Kidney glomerular epithelial cell (primary cell): ENCODE results near the gene ILRUN.
"Not testable (repeated sequence)": the region's sequence is repeated elsewhere in the genome, so short reads cannot be mapped to it uniquely, and the experiment has no call there.

Experiments
- DNase-seq: peaks from one replicate; lab custom pipeline; 2025; lab: John Stamatoyannopoulos, UW

Gene ILRUN

DNA sequence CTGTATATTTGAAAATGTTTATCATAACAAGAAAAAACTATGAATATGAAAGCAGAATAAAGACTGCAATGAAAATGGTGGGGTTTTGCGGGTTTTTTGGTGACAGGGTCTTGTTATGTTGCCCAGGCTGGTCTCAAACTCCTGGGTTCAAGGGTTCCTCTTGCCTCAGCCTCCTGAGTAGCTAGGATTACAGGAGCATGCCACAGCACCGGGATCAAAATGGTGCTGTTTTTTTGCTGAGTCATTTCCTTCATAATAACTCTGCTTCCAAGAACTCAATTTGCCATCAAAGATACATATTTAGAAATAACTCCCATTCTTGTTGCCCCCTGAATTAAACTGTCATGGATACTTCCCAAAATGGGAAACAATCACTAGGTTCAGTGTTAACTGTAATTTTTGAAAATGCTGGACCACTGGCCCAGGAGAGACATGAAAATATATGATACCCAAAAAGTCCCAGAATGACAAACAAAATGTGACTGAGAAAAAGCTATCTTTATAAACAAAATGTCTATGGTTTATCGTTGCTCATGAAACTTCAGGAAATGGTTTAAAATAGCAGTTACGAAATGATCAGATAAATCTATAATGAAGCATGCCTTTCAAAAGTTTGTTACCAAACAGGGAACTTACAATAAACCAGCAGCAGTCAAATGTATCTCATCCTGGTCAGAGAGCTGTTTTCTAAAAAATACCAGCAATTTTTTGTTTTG, 32.2 kb downstream of the ILRUN start:
- DNase-seq = no peak

DNA sequence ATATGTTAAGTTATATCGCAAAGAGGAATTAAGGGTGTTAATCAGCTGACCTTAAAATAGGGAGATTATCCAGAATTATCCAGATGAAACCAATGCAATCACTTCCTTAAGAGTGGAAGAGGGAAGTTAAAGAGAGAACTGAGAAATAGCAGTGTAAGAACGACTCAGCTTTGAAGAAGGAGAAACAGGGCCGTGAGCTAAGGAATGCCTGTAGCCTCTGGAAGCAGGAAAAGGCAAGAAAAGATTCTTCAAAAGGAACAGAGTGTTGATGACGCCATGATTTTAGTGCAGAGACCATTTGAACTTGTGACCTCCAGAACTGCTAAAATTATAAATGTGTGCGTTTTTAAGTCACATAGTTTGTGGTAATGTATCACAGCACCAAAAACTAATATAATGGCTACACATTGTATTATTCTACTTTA, 32.7 kb downstream of the ILRUN start:
- DNase-seq = no peak

DNA sequence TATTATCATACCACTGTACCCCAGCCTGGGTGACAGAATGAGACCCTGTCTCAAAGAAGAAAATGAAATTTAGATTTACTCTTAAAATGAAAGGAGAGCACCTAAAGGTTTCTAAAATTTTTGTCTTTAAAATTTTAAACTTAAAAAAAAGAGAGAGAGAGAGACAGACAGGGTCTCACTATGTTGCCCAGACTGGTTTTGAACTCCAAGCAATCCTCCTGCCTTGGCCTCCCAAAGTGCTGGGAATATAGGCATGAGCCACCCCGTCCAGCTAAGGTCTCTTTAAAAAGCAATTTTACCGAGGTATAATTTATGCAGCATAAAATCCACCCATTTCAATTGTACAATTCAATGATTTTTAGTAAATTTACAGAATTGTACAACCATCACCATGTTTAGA, 33.2 kb downstream of the ILRUN start:
- no peak for DNase-seq

DNA sequence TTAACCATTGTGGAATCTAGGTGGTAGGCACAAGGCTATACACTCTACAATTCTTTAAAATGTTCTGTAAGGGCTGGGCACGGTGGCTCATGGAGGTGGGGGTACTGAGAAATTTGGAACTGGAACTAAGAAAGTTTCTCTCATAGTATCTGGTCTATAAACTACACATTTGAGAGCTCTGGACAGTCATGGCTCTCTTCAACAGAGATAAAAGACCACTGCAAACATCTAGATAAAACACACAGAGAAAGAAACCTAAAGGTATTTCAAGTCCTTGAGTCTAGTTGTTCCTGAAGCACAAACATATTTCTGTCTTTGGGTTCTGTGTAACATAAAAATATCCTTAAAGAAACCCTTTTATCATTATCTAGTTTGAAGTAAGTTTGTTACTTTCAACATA, 35.2 kb downstream of the ILRUN start:
- no peak for DNase-seq

DNA sequence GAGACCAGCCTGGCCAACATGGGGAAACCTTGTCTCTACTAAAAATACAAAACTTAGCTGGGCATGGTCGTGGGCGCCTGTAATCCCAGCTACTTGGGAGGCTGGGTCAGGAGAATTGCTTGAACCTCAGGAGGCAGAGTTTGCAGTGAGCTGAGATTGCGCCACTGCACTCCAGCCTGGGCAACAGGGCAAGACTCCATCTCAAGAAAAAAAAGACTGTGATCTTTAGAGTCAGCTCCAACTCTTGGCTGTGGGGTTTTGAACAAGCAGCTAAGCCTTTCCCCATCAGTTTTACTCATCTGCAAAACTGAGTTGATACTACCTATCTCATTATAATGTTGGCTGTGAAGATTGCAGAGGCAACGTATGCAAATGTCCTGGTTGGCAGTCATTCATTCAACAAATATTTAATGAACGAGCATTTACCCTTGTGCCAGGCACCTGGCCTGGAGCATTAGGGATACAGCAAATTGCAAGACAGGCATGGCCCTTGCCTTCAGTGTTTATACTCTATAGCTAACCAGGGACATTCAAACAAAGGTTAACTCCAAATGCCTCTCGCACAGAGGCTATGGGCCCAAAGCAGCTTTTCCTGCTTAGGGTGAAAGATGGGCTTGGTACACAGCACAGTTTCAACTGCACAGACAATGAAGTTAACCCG, 37.8 kb downstream of the ILRUN start:
- no peak for DNase-seq

DNA sequence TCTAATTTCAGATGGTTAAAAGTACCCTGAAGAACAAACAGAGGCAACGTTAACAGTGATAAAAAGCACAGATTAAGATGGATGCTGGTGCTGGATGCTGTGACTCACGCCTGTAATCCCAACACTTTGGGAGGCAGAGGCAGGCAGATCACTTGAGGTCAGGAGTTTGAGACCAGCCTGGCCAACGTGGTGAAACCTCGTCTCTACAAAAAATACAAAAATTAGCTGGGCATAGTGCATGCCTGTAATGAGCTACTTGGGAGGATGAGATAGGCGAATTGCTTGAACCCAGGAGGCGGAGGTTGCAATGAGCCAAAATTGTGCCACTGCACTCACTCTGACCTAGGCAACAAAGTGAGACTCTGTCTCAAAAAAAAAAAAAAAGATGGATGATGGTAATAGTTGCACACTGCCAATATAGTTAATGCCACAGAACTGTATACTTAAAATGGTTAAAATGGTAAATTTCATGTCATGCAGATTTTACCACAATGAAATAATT, 38.5 kb downstream of the ILRUN start:
- not testable (repeated sequence) for DNase-seq

DNA sequence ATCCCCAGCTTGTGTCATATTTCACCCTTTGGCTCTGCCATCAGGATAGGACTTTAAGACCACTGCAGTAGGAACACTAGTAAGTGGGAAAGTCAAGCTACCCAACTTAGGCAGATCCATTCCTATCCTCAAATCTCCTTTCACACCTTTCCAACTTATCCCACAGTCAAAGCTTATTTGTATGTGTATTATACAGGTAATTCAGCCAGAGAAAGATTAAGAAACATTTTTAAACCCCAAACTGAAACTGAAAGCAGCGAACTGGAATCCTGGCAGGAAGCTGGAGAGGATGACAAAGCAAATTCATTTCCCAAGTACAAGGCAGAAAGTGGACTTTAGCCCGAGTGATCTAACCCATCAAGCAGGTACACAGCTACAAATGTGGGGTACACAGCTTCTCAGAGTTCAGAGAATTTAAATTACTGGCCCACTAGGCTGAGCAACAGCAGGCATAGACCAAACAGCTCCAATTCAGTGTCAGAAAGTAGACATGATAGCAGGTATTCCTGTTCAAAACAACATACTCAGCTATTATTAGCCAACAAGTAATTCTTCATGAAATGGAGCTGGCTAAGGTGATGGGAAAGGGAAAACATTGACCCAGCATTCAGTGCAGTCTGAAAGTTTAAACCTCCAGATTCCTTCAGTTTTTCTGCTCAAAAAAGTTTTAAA, 39.1 kb downstream of the ILRUN start:
- peak; percentile 70 for DNase-seq

DNA sequence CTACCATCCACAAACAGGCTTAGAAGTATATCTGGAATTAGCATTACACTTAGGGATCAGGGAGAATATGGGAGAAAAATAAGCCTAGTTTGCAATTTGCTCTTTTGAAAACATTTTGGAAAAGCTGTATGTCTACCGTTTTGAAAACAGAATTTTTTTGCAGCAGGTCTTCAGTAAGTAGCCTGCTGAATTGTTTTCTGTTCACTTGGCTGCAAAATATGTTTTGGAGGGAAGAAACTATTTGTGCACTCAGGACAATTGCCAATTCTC, 39.6 kb downstream of the ILRUN start:
- DNase-seq = no peak

DNA sequence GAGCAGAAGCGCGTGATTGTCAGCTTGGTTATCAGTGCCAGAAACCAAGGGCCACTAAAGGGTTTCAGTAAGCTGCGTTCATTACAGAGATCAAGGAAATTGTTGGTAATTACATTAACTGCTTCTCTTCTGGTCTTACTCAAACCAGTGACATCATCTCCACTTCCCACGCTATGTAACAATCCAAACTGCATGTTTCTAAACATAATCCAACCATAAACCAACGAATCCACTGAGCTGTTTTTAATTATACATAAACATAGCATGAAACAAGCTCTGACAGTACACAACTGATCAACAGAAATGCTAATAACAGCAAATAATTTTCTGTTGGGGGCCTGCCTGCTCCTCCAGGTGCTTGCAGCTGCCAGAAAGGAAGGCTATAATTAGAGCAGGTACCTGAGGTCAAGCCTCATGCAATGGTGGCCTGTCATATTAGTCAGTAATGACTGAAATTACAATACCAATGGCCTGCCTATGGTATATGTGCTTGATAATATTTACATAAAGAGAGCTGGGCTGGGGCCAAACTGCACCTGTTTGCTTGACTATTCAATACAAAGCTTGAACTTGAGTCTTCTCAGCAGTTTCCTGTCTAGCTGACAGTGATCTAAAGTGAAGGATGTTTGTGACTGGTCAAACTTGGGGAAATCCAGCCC, 40.1 kb downstream of the ILRUN start:
- DNase-seq = no peak

DNA sequence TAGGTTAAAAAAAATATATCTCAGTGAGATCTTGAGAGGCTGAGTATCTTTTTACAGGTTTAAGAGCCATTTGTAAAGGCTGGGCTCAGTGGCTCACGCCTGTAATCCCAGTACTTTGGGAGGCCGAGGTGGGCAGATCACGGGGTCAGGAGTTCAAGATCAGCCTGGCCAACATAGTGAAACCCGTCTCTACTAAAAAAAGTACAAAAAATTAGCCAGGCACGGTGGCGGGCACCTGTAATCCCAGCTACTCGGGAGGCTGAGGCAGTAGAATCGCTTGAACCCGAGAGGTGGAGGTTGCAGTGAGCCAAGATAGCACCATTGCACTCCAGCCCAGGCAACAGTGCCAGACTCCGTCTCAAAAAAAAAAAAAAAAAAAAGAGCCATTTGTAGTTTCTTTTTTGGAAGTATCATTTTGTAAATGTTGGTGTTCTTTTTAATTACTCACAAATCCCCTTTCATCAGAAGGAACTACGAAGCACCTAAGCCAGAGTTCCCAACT, 40.6 kb downstream of the ILRUN start:
- not testable (repeated sequence) for DNase-seq

DNA sequence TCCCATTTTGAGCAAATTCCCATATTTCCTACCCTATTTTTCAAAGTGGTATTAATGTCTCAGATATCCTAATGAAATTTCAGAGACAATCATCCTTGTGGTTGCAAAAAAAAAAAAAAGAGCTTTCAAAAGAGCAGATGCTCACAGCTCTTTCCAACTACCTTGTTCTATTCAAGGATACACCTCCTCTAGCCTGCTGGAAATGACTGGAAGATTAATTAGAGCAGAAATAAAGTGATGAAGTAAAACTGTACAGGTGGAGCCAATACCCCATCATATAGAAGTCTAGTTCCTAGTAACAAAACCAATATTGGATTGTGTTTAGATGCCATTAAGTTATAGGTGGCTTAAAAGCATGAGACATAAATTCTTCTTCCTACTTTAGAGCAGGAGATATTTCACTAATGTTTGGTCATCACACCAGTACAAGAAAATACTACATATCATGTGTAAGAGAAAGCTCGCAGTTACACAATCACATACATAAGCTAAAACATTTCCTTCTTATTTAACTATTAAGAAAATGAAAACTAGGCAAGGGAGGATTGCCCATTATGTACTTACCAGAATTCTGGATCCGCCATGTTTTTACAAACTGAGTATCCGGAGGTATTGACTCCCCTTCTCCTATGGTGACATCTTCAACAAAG, 42.4 kb downstream of the ILRUN start:
- no peak for DNase-seq

DNA sequence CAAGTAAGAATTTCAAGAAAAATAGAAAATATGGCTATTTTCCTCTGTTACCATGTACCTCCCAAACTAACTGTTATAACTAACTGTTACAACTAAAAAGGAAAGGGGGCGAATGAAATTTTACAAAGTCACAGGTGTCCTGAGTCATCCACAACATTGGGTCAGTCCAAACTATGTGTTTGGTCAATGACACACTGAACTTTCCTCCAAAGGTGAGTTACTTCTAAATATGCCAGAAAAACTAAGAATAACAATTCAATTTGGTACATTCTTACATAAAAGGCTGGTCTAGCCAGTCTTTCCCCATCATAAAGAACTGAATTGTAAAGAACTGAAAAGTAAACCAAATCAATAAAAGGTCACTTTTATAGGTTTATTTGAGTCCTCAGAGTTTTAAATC, 44.3 kb downstream of the ILRUN start:
- no peak for DNase-seq

DNA sequence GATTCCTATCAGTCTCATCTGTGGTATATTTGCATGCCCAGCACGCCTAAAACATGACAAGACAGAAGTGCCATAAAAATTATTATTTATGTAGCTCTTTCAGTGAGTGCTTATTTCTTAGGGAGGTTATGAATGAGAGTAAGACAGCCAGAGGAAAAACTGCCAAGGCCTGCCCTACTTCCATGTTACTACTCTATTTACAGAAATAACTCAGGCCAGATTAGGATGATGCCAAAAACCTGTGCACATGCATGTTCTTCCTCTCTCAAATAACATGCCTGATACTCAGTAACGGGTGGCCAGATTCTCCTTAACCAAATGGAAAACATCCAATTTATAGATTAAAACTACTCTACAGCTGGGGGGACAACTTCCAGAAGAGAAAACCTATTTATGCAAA, 45.7 kb downstream of the ILRUN start:
- DNase-seq = no peak

DNA sequence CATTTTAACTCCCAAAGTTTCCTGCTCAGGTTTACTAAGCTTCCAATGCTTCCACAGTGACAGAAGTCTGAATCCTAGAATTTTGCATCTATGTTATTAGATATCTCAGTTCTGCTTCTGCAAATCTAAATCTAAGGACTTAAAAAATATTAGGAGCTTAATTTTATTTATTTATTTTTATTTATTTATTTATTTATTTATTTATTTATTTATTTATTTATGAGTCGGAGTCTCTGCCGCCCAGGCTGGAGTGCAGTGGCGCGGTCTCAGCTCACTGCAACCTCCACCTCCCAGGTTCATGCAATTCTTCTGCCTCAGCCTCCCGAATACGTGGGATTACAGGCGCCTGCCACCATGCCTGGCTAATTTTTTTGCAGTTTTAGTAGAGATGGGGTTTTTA, 46.3 kb downstream of the ILRUN start:
- DNase-seq = not testable (repeated sequence)

DNA sequence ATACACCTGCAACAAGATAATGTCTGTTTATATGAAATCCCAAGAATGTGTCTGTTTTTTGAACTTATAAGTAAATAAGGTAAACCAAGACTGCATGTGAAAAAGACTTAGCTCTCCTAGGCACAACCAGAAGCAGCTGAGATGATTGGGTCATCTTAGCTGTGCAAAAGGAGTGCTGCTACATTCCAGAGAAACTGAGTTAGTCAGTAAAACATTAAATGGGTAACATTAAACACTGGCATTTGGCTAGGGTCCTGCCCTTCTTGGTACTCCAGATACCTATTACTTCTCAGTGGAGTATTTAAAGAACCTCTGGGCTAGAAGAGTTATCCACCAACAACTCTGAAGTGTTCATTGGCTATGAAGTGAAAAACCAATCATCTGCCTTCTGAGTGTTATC, 47.8 kb downstream of the ILRUN start:
- no peak for DNase-seq
